Measurements from ENCODE around the gene ATP8A2. TPM values are rescaled to one million over a fixed set of nuclear protein-coding genes. Genes with fewer than 3 reads are reported as not detected.

ATP8A2 gene
- total RNA-seq, 1 donor from 2014 or later = 0.27 TPM

GRCh38 chr13:25722893-25723292 is 351.1 kb downstream of the ATP8A2 start:
- H3K4me3 ChIP-seq = no peak overlapping the region
- H3K36me3 ChIP-seq = no peaks in the 10 kb centered on the region
- no peak for TF ChIP-seq CTCF (IDR thresholded peaks at IDR 0.05; ENCODE audit: borderline replicate concordance)
- peaks cover 27% of the 10 kb centered on the region for H3K27me3 ChIP-seq (ENCODE audit: low read depth)
- no peak overlapping the region for H3K27ac ChIP-seq (replicated peaks)
- no peak for DNase-seq
- intact Hi-C loops (cut with micrococcal nuclease) = no loop called here
- no peaks in the 10 kb centered on the region for H3K9me3 ChIP-seq (replicated peaks)
- H3K4me1 ChIP-seq = no peaks in the 10 kb centered on the region

- Histone ChIP-seq H3K27ac (replicated peaks) (no peak overlapping the region), H3K4me1 (no peaks in the 10 kb centered on the region), H3K9me3 (replicated peaks) (no peaks in the 10 kb centered on the region), H3K36me3 (no peaks in the 10 kb centered on the region), H3K27me3 (ENCODE audit: low read depth) (peaks cover 48% of the 10 kb centered on the region), H3K4me3 (no peak overlapping the region)
- intact Hi-C loops (cut with micrococcal nuclease) = no loop called here
- no peak for TF ChIP-seq CTCF (IDR thresholded peaks at IDR 0.05; ENCODE audit: borderline replicate concordance)
- no peak for DNase-seq
Observed at GRCh38 chr13:25725104-25725503, 353.3 kb downstream of the ATP8A2 start.

GRCh38 chr13:25727250-25727649 is 355.5 kb downstream of the ATP8A2 start:
- intact Hi-C loops (cut with micrococcal nuclease) = no loop called here
- Histone ChIP-seq H3K27ac (replicated peaks) (no peak overlapping the region), H3K9me3 (replicated peaks) (no peaks in the 10 kb centered on the region), H3K4me1 (no peaks in the 10 kb centered on the region), H3K4me3 (no peak overlapping the region), H3K36me3 (no peaks in the 10 kb centered on the region), H3K27me3 (ENCODE audit: low read depth) (peaks cover 50% of the 10 kb centered on the region)
- DNase-seq = no peak
- TF ChIP-seq CTCF (IDR thresholded peaks at IDR 0.05; ENCODE audit: borderline replicate concordance) = no peak

GRCh38 chr13:25727810-25728209 is 356.0 kb downstream of the ATP8A2 start:
- Histone ChIP-seq H3K4me1 (no peaks in the 10 kb centered on the region), H3K4me3 (no peak overlapping the region), H3K36me3 (no peaks in the 10 kb centered on the region), H3K27ac (replicated peaks) (no peak overlapping the region), H3K9me3 (replicated peaks) (no peaks in the 10 kb centered on the region), H3K27me3 (ENCODE audit: low read depth) (peaks cover 50% of the 10 kb centered on the region)
- DNase-seq = no peak
- no peak for TF ChIP-seq CTCF (IDR thresholded peaks at IDR 0.05; ENCODE audit: borderline replicate concordance)
- intact Hi-C loops (cut with micrococcal nuclease) = no loop called here

GRCh38 chr13:25729201-25729600 is 357.4 kb downstream of the ATP8A2 start:
- H3K9me3 ChIP-seq (replicated peaks) = no peaks in the 10 kb centered on the region
- intact Hi-C loops (cut with micrococcal nuclease) = no loop called here
- H3K27me3 ChIP-seq (ENCODE audit: low read depth) = peaks cover 50% of the 10 kb centered on the region
- no peak for TF ChIP-seq CTCF (IDR thresholded peaks at IDR 0.05; ENCODE audit: borderline replicate concordance)
- no peak overlapping the region for H3K27ac ChIP-seq (replicated peaks)
- H3K4me3 ChIP-seq = no peak overlapping the region
- H3K36me3 ChIP-seq = no peaks in the 10 kb centered on the region
- no peaks in the 10 kb centered on the region for H3K4me1 ChIP-seq
- DNase-seq = no peak

GRCh38 chr13:25731037-25731436 is 359.3 kb downstream of the ATP8A2 start:
- H3K4me1 ChIP-seq = no peaks in the 10 kb centered on the region
- no peaks in the 10 kb centered on the region for H3K36me3 ChIP-seq
- H3K9me3 ChIP-seq (replicated peaks) = no peaks in the 10 kb centered on the region
- H3K27me3 ChIP-seq (ENCODE audit: low read depth) = peaks cover 40% of the 10 kb centered on the region
- no peak overlapping the region for H3K4me3 ChIP-seq
- intact Hi-C loops (cut with micrococcal nuclease) = no loop called here
- TF ChIP-seq CTCF (IDR thresholded peaks at IDR 0.05; ENCODE audit: borderline replicate concordance) = no peak
- no peak overlapping the region for H3K27ac ChIP-seq (replicated peaks)
- DNase-seq = no peak

Measured in left ventricle myocardium inferior (tissue), 1 donor.